PC-3 (cell line): Measurements from ENCODE around the gene KDM5B.

Experiments used
- CTCF ChIP-seq: fragments of 300-600 bp; sonication (generic); conservative IDR thresholded peaks from 2 replicates; pipeline ENCODE4 v1.5.1; 2017; ENCODE audit warnings: antibody characterized with exemption, low read depth, mild to moderate bottlenecking, low read length
- EZH2 ChIP-seq: fragments of 300-600 bp; sonication (generic); IDR thresholded peaks from one replicate; pipeline ENCODE4 v1.6.1; 2017; ENCODE audit warnings: antibody characterized with exemption, mild to moderate bottlenecking, low read length; ENCODE audit not compliant: unreplicated experiment

DNA sequence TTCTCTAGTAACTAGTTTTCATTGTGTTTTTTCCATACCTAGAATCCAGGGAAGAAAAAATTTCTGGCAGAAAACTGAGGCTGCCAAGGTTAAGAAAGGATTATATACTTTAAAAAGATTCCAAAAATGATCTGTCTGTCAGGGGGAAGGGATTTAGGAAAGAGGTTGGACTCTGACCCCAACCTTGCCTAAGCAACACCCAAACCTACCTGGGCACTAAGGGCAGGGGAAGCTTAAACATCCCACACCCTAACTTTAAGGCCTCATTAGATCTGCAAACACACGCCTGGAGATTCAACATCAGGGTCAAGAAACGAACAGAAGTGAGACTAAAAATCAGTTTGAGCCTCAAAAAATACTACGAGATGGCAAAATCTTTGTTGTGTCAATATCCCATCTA, 19.4 kb downstream of the KDM5B start:
- TF ChIP-seq CTCF (no peak), EZH2 (no peak)
